ENCODE measurements around the gene CALML6.

DNA sequence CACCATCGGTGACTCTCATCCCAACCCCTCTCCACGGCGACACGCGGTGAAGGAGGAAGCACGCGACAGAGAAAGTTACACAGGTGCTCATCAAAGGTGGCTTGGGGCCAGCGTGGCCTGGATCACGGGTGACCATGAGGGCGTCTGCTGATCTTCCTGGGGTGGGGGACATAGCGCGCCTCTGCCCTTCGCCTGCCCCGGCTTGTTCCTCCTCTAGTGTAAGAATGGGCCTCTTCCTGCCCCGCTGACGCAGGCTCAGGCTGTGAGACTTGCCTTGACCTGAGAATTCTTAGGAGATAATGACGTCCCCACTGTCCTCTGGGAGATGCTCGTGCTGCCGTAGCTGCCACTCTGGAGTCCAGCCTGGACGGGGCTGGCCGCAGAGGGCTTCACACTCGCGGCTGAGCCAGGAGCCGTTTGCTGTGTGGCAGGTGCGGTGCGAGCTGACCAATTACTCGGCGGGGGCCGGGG is 43.0 kb downstream of the CALML6 start:
- TF ChIP-seq TEAD4 (CRISPR knock-in tag; IDR thresholded peaks at IDR 0.05) (no peak), FOXP1 (CRISPR knock-in tag; IDR thresholded peaks at IDR 0.05; ENCODE audit: borderline replicate concordance) (no peak), CREB1 (CRISPR knock-in tag; IDR thresholded peaks at IDR 0.05) (no peak)
- TF ChIP-seq, protein P1, sequence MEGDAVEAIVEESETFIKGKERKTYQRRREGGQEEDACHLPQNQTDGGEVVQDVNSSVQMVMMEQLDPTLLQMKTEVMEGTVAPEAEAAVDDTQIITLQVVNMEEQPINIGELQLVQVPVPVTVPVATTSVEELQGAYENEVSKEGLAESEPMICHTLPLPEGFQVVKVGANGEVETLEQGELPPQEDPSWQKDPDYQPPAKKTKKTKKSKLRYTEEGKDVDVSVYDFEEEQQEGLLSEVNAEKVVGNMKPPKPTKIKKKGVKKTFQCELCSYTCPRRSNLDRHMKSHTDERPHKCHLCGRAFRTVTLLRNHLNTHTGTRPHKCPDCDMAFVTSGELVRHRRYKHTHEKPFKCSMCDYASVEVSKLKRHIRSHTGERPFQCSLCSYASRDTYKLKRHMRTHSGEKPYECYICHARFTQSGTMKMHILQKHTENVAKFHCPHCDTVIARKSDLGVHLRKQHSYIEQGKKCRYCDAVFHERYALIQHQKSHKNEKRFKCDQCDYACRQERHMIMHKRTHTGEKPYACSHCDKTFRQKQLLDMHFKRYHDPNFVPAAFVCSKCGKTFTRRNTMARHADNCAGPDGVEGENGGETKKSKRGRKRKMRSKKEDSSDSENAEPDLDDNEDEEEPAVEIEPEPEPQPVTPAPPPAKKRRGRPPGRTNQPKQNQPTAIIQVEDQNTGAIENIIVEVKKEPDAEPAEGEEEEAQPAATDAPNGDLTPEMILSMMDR (IDR thresholded peaks at IDR 0.05): no peak
- TF ChIP-seq, protein P2, sequence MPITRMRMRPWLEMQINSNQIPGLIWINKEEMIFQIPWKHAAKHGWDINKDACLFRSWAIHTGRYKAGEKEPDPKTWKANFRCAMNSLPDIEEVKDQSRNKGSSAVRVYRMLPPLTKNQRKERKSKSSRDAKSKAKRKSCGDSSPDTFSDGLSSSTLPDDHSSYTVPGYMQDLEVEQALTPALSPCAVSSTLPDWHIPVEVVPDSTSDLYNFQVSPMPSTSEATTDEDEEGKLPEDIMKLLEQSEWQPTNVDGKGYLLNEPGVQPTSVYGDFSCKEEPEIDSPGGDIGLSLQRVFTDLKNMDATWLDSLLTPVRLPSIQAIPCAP (CRISPR knock-in tag; IDR thresholded peaks at IDR 0.05): no peak
